HG02798 (cell line): ENCODE measurements around the gene HNRNPH2.

ENCODE experiments used
- ATAC-seq: cut with Tn5 transposase; IDR thresholded peaks from one replicate; pipeline ENCODE4 v1.9.1; 2021; ENCODE audit warnings: mild to moderate bottlenecking; ENCODE audit not compliant: unreplicated experiment, poor library complexity

The HNRNPH2 gene

GRCh38 chrX:101407748-101408531 lies at the start of gene HNRNPH2, which contains the start of gene GLA:
HNRNPH2 (plus strand) TSS chrX:101408222; CDS start chrX:101411989, 3,767 bp downstream.
GLA (minus strand) TSS chrX:101407925; CDS start chrX:101407903, 22 bp downstream.
- ATAC-seq, result peak; percentile 93

- no peak for ATAC-seq
These were observed 48.1 kb upstream of the HNRNPH2 start for GRCh38 chrX:101359966-101360365.

GRCh38 chrX:101360390-101360789 lies 47.6 kb upstream of the HNRNPH2 start:
- no peak for ATAC-seq

- no peak for ATAC-seq
These were observed 45.9 kb upstream of the HNRNPH2 start for GRCh38 chrX:101362116-101362515.

- no peak for ATAC-seq
These were observed 45.3 kb upstream of the HNRNPH2 start for GRCh38 chrX:101362757-101363156.

- ATAC-seq, result no peak
These were observed 42.7 kb upstream of the HNRNPH2 start for GRCh38 chrX:101365301-101365795.

- ATAC-seq, result no peak
These were observed 39.2 kb upstream of the HNRNPH2 start for GRCh38 chrX:101368800-101369199.

- ATAC-seq, result no peak
These were observed 38.3 kb upstream of the HNRNPH2 start for GRCh38 chrX:101369687-101370086.

GRCh38 chrX:101370888-101371504 lies 37.0 kb upstream of the HNRNPH2 start:
- ATAC-seq, result no peak

GRCh38 chrX:101377547-101377946 lies 30.5 kb upstream of the HNRNPH2 start:
- no peak for ATAC-seq

- ATAC-seq, result peak; percentile 80
These were observed 24.3 kb upstream of the HNRNPH2 start for GRCh38 chrX:101383679-101384205.

- no peak for ATAC-seq
These were observed 22.9 kb upstream of the HNRNPH2 start for GRCh38 chrX:101385026-101385684.

GRCh38 chrX:101385795-101386541 lies 22.1 kb upstream of the HNRNPH2 start, which contains the start of gene BTK:
BTK (minus strand) TSS chrX:101386191; CDS start chrX:101375284, 10,907 bp downstream.
- ATAC-seq, result peak; percentile 71

GRCh38 chrX:101386542-101386885 lies 21.5 kb upstream of the HNRNPH2 start:
- no peak for ATAC-seq

GRCh38 chrX:101388604-101389003 lies 19.4 kb upstream of the HNRNPH2 start:
- no peak for ATAC-seq

- peak; percentile 85 for ATAC-seq
These were observed 17.1 kb upstream of the HNRNPH2 start, which contains the start of gene RPL36A for GRCh38 chrX:101390664-101391525. RPL36A (plus strand) TSS chrX:101391011; CDS start chrX:101391044, 33 bp downstream.

GRCh38 chrX:101391831-101392230 lies 16.2 kb upstream of the HNRNPH2 start:
- ATAC-seq, result no peak

GRCh38 chrX:101393530-101394305 lies 14.3 kb upstream of the HNRNPH2 start:
- no peak for ATAC-seq
